OCI-LY7 (cell line): Measurements from ENCODE around the gene GAPDH.

Experiments used
- CTCF ChIP-seq: fragments of 200-600 bp; sonication (generic); conservative IDR thresholded peaks from 2 replicates; pipeline ENCODE4 v1.5.1; 2014; ENCODE audit warnings: mild to moderate bottlenecking, antibody characterized with exemption, low read length, moderate library complexity, mixed read lengths
- EZH2phosphoT487 ChIP-seq: fragments of 200-600 bp; sonication (generic); IDR thresholded peaks from 2 replicates; pipeline ENCODE4 v1.6.1; 2018; ENCODE audit warnings: low read depth, borderline replicate concordance, mild to moderate bottlenecking, mixed run types, antibody characterized with exemption, low read length, moderate library complexity, mixed read lengths

GRCh38 chr12:6538420-6539313 is 4.3 kb downstream of the GAPDH start:
- TF ChIP-seq CTCF = no peak
- no peak for TF ChIP-seq EZH2phosphoT487
